Mesodermal cell (in vitro differentiated cells): ENCODE data around the gene SLBP.

Experiments used
- H3K27ac ChIP-seq: 2 replicates; pipeline ENCODE4 v1.7.0; 2013; ENCODE audit warnings: mild to moderate bottlenecking, low read depth, low read length, moderate library complexity; ENCODE audit not compliant: severe bottlenecking
- H3K36me3 ChIP-seq: 2 replicates; pipeline ENCODE4 v1.7.1; 2013; ENCODE audit warnings: mild to moderate bottlenecking, low read length, moderate library complexity; ENCODE audit not compliant: control insufficient read depth, insufficient read depth
- H3K4me1 ChIP-seq: one replicate; pipeline ENCODE4 v1.7.1; 2013; ENCODE audit warnings: mild to moderate bottlenecking, low read length; ENCODE audit not compliant: insufficient read depth, control insufficient read depth, poor library complexity, severe bottlenecking
- H3K4me3 ChIP-seq: 2 replicates; pipeline ENCODE4 v1.7.0; 2013; ENCODE audit warnings: low read length, control low read depth, mild to moderate bottlenecking; ENCODE audit not compliant: insufficient read depth, poor library complexity, severe bottlenecking; ENCODE audit errors: extremely low read depth
- H3K9me3 ChIP-seq: 2 replicates; pipeline ENCODE4 v1.7.1; 2013; ENCODE audit warnings: mild to moderate bottlenecking, low read length, moderate library complexity; ENCODE audit not compliant: control insufficient read depth
- WGBS, 2 experiments: methylation state at CpG; one replicate each; pipeline ENCODE4 v1.1.5; 2013; ENCODE audit warnings: missing lambda C conversion rate in 2 of 2; ENCODE audit not compliant: insufficient coverage in 2 of 2; 5-methylcytosine and 5-hydroxymethylcytosine counted together

Gene SLBP

DNA sequence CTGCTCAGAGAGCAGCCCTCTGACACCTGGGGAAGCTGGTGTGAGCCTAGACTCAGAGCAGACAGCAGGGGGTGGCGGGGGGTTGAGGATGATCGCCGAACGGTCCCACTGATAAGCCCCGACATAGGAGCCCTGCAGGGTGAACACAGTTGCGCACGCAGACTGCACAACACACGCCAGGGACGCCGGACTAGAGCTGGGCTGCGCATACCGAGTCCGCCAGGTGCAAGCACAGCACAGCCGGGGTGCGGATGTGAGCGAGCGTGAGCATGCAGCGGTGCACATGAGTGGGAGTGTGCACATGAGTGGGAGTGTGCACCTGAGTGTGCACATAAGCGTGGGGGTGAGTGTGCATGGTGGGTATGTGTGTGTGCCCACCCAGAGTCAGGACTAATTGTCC lies 64.7 kb downstream of the SLBP start:
- Histone ChIP-seq H3K9me3 (no peaks in the 10 kb centered on the region), H3K27ac (no peak overlapping the region), H3K36me3 (no peaks in the 10 kb centered on the region), H3K4me1 (peaks cover 7% of the 10 kb centered on the region), H3K4me3 (no peak overlapping the region)
- WGBS, 2 experiments: 94% methylated on average over 19 of the region's 19 CpGs

DNA sequence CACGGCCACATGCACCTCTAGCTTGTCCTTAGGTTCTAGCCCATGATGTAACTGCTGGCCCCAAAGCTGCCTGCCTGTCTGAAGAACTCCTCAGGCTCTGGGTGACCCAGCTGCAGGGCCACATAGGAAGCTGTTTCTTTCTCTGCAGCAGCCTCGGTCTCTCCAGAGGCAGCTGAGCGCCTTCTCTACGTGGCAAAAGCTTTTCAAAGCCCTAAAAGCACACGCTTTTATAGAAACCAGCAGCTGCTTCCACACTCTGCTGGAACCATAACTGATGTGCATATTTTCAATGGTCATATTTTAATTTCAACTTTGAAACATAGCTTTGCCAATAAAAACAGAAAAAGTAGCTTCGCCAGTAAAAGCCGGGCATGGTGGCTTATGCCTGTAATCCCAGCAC lies 65.4 kb downstream of the SLBP start:
- no peaks in the 10 kb centered on the region for H3K9me3 ChIP-seq
- H3K4me1 ChIP-seq: peaks cover 7% of the 10 kb centered on the region
- no peaks in the 10 kb centered on the region for H3K36me3 ChIP-seq
- 89 to 90% methylated on average over 5 to 6 of the region's 7 CpGs for WGBS, 2 experiments
- no peak overlapping the region for H3K4me3 ChIP-seq
- no peak overlapping the region for H3K27ac ChIP-seq

DNA sequence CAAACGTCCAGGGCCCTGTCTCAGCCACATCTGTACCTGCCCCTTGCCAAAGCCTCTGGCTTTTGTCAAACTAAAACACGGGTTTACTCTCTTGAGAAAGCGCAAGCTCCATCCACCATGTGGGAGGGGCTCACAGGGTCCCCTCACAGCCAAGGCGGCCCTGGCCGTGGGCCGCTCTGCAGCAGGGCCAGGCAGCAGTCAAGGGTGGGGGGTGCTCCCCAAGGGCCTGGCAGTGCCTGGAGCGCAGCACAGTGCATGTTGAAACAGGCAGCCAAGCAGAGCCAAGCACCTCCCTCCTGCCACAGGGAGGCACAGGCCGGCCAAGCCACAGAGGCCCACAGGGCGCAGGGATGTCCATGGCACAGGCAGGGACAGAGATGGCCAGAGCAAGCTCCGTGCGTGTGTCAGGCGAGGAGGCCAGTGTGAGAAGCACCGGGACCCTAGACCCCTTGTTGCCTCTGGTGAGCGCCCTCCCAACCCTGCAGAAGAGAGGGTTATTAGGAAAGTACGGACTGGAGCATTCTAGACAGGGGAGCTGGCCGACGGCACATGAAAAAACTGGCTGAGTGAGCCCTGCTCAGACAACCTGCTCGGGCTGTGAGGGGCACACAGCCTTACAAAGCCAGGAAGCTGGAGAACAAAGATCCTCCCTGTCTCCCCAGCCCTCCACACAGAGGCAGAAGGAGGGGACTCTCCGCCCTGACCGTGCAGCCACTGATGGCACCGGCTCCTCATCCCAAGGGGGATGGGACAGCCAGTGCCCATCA lies 67.0 kb downstream of the SLBP start:
- no peak overlapping the region for H3K4me3 ChIP-seq
- WGBS, 2 experiments: 47 to 57% methylated on average over 17 to 18 of the region's 21 CpGs

DNA sequence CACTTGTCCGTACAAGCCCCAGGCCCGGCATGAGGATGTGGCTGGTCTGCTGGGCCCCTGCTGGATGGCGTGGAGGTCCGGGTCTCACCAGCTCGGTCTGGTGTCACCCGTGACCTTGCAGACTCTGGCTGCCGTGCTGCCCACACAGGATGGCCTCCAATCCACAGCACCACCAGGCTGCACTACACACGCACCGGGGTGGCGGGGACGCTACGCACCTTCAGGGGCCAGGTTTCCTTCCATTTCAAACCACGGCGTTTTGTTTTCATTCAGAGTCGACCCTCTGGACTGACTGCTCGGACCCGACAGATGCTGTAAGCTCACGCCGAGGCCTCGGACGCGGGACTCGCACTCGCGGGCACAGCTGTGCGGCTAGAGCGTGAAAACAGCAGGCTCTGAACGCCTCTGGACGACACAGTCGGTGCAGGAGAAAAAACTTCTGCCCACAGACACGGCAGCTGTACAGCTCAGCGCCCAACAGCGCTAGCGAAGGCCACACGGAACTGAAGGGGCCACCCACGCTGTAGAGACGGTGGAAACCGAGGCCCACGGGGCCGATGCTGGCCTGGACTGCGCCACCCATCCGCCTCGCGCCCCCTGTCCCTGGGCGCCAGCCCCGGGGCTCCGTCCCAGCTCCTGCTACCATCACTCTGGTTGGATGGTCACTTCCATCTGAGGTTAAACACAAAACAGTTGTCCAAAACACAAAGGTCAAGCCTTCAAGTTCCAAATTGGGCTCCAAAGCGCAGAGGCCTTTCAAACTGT lies 68.0 kb downstream of the SLBP start:
- H3K4me1 ChIP-seq: peaks cover 7% of the 10 kb centered on the region
- no peaks in the 10 kb centered on the region for H3K9me3 ChIP-seq
- H3K36me3 ChIP-seq: no peaks in the 10 kb centered on the region
- no peak overlapping the region for H3K4me3 ChIP-seq
- 96% methylated on average over 47 to 48 of the region's 48 CpGs for WGBS, 2 experiments
- H3K27ac ChIP-seq: no peak overlapping the region

More for the DNA sequence above, 67.0 kb downstream of the SLBP start:
- Histone ChIP-seq H3K9me3 (no peaks in the 10 kb centered on the region), H3K36me3 (no peaks in the 10 kb centered on the region), H3K27ac (no peak overlapping the region), H3K4me1 (peaks cover 7% of the 10 kb centered on the region)
